HEK293 (cell line): ENCODE measurements around the gene STUB1.

Experiments used
- BCL11B ChIP-seq: fragments of 450-650 bp; formaldehyde crosslinking; IDR thresholded peaks from 2 replicates; pipeline ENCODE4 v1.5.1; 2016; ENCODE audit warnings: low read depth, missing biosample characterization, missing genetic modification characterization
- GLIS2 ChIP-seq: fragments of 450-650 bp; formaldehyde crosslinking; IDR thresholded peaks from 2 replicates; pipeline ENCODE4 v1.5.1; 2016; ENCODE audit warnings: missing biosample characterization, missing genetic modification characterization
- HOXA7 ChIP-seq: sonication (generic); formaldehyde crosslinking; IDR thresholded peaks from 2 replicates; pipeline ENCODE4 v1.8.1; 2022; ENCODE audit warnings: missing genetic modification reagents, borderline replicate concordance
- HOXC10 ChIP-seq: sonication (generic); formaldehyde crosslinking; IDR thresholded peaks from 2 replicates; pipeline ENCODE4 v1.8.1; 2023; ENCODE audit warnings: mild to moderate bottlenecking, missing genetic modification reagents
- KLF1 ChIP-seq: fragments of 450-650 bp; formaldehyde crosslinking; IDR thresholded peaks from 2 replicates; pipeline ENCODE4 v1.5.1; 2016; ENCODE audit warnings: missing biosample characterization, missing genetic modification characterization
- KLF16 ChIP-seq: fragments of 450-650 bp; formaldehyde crosslinking; IDR thresholded peaks from 2 replicates; pipeline ENCODE4 v1.5.1; 2017; ENCODE audit warnings: missing biosample characterization, missing genetic modification characterization
- KLF8 ChIP-seq: fragments of 450-650 bp; formaldehyde crosslinking; IDR thresholded peaks from 2 replicates; pipeline ENCODE4 v1.5.1; 2016; ENCODE audit warnings: missing biosample characterization, missing genetic modification characterization
- KLF9 ChIP-seq: fragments of 450-650 bp; formaldehyde crosslinking; IDR thresholded peaks from 2 replicates; pipeline ENCODE4 v1.5.1; 2016; ENCODE audit warnings: missing biosample characterization, missing genetic modification characterization, low read depth
- MEIS1 ChIP-seq: sonication (generic); formaldehyde crosslinking; IDR thresholded peaks from 2 replicates; pipeline ENCODE4 v1.8.1; 2022; ENCODE audit warnings: missing genetic modification reagents, mild to moderate bottlenecking, borderline replicate concordance
- RBAK ChIP-seq: fragments of 450-650 bp; formaldehyde crosslinking; IDR thresholded peaks from 2 replicates; pipeline ENCODE4 v1.5.1; 2016; ENCODE audit warnings: missing biosample characterization, missing genetic modification characterization
- SP3 ChIP-seq: fragments of 450-650 bp; formaldehyde crosslinking; IDR thresholded peaks from 2 replicates; pipeline ENCODE4 v1.5.1; 2016; ENCODE audit warnings: missing biosample characterization, missing genetic modification characterization
- TRIM28 ChIP-seq: IDR thresholded peaks from 2 replicates; pipeline ENCODE4 v1.6.1; 2011; ENCODE audit warnings: low read length, control low read depth, borderline replicate concordance
- WT1 ChIP-seq: fragments of 450-650 bp; formaldehyde crosslinking; IDR thresholded peaks from 2 replicates; pipeline ENCODE4 v1.5.1; 2016; ENCODE audit warnings: missing biosample characterization, missing genetic modification characterization
- ZBTB1 ChIP-seq: fragments of 450-650 bp; formaldehyde crosslinking; IDR thresholded peaks from 2 replicates; pipeline ENCODE4 v1.5.1; 2016; ENCODE audit warnings: missing biosample characterization, missing genetic modification characterization
- ZBTB8A ChIP-seq: fragments of 450-650 bp; formaldehyde crosslinking; IDR thresholded peaks from 2 replicates; pipeline ENCODE4 v1.5.1; 2016; ENCODE audit warnings: missing biosample characterization, missing genetic modification characterization
- ZFP69B ChIP-seq: fragments of 450-650 bp; formaldehyde crosslinking; IDR thresholded peaks from 2 replicates; pipeline ENCODE4 v1.5.1; 2016; ENCODE audit warnings: missing biosample characterization, missing genetic modification characterization
- ZNF132 ChIP-seq: fragments of 450-650 bp; formaldehyde crosslinking; IDR thresholded peaks from 2 replicates; pipeline ENCODE4 v1.5.1; 2017; ENCODE audit warnings: missing biosample characterization, missing genetic modification characterization, borderline replicate concordance
- ZNF133 ChIP-seq: fragments of 450-650 bp; formaldehyde crosslinking; IDR thresholded peaks from 2 replicates; pipeline ENCODE4 v1.5.1; 2016; ENCODE audit warnings: missing biosample characterization, missing genetic modification characterization
- ZNF146 ChIP-seq: fragments of 450-650 bp; formaldehyde crosslinking; IDR thresholded peaks from 2 replicates; pipeline ENCODE4 v1.5.1; 2016; ENCODE audit warnings: missing biosample characterization, missing genetic modification characterization
- ZNF174 ChIP-seq: fragments of 450-650 bp; formaldehyde crosslinking; IDR thresholded peaks from 2 replicates; pipeline ENCODE4 v1.5.0; 2017; ENCODE audit warnings: missing biosample characterization, mild to moderate bottlenecking, missing genetic modification characterization
- ZNF202 ChIP-seq: fragments of 450-650 bp; formaldehyde crosslinking; IDR thresholded peaks from 2 replicates; pipeline ENCODE4 v1.5.1; 2016; ENCODE audit warnings: missing biosample characterization, missing genetic modification characterization, borderline replicate concordance
- ZNF214 ChIP-seq: fragments of 450-650 bp; formaldehyde crosslinking; IDR thresholded peaks from 2 replicates; pipeline ENCODE4 v1.5.1; 2017; ENCODE audit warnings: missing biosample characterization, mild to moderate bottlenecking, missing genetic modification characterization, borderline replicate concordance
- ZNF239 ChIP-seq: fragments of 450-650 bp; formaldehyde crosslinking; IDR thresholded peaks from 2 replicates; pipeline ENCODE4 v1.5.1; 2016; ENCODE audit warnings: missing biosample characterization, missing genetic modification characterization
- ZNF341 ChIP-seq: fragments of 450-650 bp; formaldehyde crosslinking; IDR thresholded peaks from 2 replicates; pipeline ENCODE4; 2016; ENCODE audit warnings: low read depth, missing biosample characterization, missing genetic modification characterization
- ZNF366 ChIP-seq: fragments of 450-650 bp; formaldehyde crosslinking; conservative IDR thresholded peaks from 2 replicates; pipeline ENCODE4 v1.5.1; 2016; ENCODE audit warnings: missing biosample characterization, missing genetic modification characterization
- ZNF394 ChIP-seq: fragments of 450-650 bp; formaldehyde crosslinking; IDR thresholded peaks from 2 replicates; pipeline ENCODE4 v1.5.1; 2016; ENCODE audit warnings: missing biosample characterization, missing genetic modification characterization, mild to moderate bottlenecking, moderate library complexity, borderline replicate concordance
- ZNF404 ChIP-seq: fragments of 450-650 bp; formaldehyde crosslinking; IDR thresholded peaks from 2 replicates; pipeline ENCODE4 v1.5.1; 2017; ENCODE audit warnings: missing biosample characterization, missing genetic modification characterization
- ZNF426 ChIP-seq: fragments of 450-650 bp; formaldehyde crosslinking; IDR thresholded peaks from 2 replicates; pipeline ENCODE4 v1.5.1; 2017; ENCODE audit warnings: missing biosample characterization, missing genetic modification characterization, mild to moderate bottlenecking, inconsistent platforms, moderate library complexity
- ZNF530 ChIP-seq: fragments of 450-650 bp; formaldehyde crosslinking; IDR thresholded peaks from 2 replicates; pipeline ENCODE4 v1.5.1; 2016; ENCODE audit warnings: low read depth, missing biosample characterization, missing genetic modification characterization
- ZNF654 ChIP-seq: fragments of 450-650 bp; formaldehyde crosslinking; IDR thresholded peaks from 2 replicates; pipeline ENCODE4 v1.5.1; 2016; ENCODE audit warnings: low read depth, missing biosample characterization, missing genetic modification characterization
- ZNF747 ChIP-seq: fragments of 450-650 bp; formaldehyde crosslinking; IDR thresholded peaks from 2 replicates; pipeline ENCODE4 v1.5.1; 2016; ENCODE audit warnings: missing biosample characterization, missing genetic modification characterization
- ZXDB ChIP-seq: fragments of 450-650 bp; formaldehyde crosslinking; IDR thresholded peaks from 2 replicates; pipeline ENCODE4 v1.5.1; 2016; ENCODE audit warnings: missing biosample characterization, missing genetic modification characterization
- TF ChIP-seq, protein P1 (sequence below): sonication (generic); formaldehyde crosslinking; IDR thresholded peaks from 2 replicates; pipeline ENCODE4 v1.8.1; 2022; ENCODE audit warnings: mild to moderate bottlenecking, moderate library complexity, missing genetic modification reagents
- TF ChIP-seq, protein P2 (sequence below): fragments of 450-650 bp; formaldehyde crosslinking; IDR thresholded peaks from 2 replicates; pipeline ENCODE4 v1.5.1; 2016; ENCODE audit warnings: missing biosample characterization, missing genetic modification characterization
- TF ChIP-seq, protein P3 (sequence below): fragments of 450-650 bp; formaldehyde crosslinking; IDR thresholded peaks from 2 replicates; pipeline ENCODE4 v1.5.1; 2017; ENCODE audit warnings: missing biosample characterization, missing genetic modification characterization
- TF ChIP-seq, protein P4 (sequence below): fragments of 450-650 bp; formaldehyde crosslinking; IDR thresholded peaks from 2 replicates; pipeline ENCODE4 v1.5.1; 2017; ENCODE audit warnings: missing biosample characterization, mild to moderate bottlenecking, missing genetic modification characterization, moderate library complexity

Gene STUB1

DNA sequence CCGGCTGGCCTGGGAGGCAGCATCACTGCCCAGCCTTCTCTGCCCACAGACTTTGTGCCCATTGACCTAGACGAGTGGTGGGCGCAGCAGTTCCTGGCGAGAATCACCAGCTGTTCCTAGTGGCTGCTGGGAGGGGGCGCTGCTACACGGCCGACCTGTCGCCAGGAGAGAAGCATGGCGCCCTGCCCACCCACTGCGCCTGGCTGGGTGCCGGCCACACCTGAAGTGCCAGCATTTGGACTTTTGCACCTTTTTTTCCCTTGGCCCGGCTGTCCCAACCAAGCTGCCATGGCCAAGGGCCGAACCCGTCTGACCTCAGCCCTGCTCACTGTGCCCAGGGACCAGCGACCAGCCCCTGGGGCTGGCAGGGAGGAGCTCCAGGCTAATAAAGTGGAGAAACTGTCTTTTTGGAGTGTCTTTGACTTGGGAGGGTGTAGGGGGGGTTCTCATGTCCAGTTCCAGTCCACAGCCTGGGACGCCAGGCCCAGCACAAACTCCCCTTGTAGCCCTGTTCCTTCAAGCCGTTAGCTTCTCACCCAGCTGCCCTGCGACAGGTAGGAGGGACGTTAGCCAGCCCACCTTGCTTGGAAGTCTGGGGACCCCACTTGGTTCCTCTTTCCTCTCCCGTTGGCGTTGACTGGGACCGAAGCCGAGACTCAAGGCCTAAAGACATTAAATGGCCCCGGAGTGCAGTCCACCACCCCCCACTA, 32.0 kb upstream of the STUB1 start (continued):
- TF ChIP-seq, protein P1, sequence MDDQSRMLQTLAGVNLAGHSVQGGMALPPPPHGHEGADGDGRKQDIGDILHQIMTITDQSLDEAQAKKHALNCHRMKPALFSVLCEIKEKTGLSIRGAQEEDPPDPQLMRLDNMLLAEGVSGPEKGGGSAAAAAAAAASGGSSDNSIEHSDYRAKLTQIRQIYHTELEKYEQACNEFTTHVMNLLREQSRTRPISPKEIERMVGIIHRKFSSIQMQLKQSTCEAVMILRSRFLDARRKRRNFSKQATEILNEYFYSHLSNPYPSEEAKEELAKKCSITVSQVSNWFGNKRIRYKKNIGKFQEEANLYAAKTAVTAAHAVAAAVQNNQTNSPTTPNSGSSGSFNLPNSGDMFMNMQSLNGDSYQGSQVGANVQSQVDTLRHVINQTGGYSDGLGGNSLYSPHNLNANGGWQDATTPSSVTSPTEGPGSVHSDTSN (CRISPR knock-in tag) = no peak
- TF ChIP-seq ZNF146 (tag by site-specific recombination) = no peak
- TF ChIP-seq TRIM28 = no peak
- TF ChIP-seq HOXC10 (CRISPR knock-in tag) = no peak
- TF ChIP-seq, protein P2, sequence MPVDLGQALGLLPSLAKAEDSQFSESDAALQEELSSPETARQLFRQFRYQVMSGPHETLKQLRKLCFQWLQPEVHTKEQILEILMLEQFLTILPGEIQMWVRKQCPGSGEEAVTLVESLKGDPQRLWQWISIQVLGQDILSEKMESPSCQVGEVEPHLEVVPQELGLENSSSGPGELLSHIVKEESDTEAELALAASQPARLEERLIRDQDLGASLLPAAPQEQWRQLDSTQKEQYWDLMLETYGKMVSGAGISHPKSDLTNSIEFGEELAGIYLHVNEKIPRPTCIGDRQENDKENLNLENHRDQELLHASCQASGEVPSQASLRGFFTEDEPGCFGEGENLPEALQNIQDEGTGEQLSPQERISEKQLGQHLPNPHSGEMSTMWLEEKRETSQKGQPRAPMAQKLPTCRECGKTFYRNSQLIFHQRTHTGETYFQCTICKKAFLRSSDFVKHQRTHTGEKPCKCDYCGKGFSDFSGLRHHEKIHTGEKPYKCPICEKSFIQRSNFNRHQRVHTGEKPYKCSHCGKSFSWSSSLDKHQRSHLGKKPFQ = no peak
- no peak for TF ChIP-seq HOXA7 (CRISPR knock-in tag)
- no peak for TF ChIP-seq ZNF530 (tag by site-specific recombination)
- TF ChIP-seq WT1 = no peak
- peak; percentile 89 for TF ChIP-seq BCL11B
- no peak for TF ChIP-seq ZNF174 (tag by site-specific recombination)
- TF ChIP-seq, protein P3, sequence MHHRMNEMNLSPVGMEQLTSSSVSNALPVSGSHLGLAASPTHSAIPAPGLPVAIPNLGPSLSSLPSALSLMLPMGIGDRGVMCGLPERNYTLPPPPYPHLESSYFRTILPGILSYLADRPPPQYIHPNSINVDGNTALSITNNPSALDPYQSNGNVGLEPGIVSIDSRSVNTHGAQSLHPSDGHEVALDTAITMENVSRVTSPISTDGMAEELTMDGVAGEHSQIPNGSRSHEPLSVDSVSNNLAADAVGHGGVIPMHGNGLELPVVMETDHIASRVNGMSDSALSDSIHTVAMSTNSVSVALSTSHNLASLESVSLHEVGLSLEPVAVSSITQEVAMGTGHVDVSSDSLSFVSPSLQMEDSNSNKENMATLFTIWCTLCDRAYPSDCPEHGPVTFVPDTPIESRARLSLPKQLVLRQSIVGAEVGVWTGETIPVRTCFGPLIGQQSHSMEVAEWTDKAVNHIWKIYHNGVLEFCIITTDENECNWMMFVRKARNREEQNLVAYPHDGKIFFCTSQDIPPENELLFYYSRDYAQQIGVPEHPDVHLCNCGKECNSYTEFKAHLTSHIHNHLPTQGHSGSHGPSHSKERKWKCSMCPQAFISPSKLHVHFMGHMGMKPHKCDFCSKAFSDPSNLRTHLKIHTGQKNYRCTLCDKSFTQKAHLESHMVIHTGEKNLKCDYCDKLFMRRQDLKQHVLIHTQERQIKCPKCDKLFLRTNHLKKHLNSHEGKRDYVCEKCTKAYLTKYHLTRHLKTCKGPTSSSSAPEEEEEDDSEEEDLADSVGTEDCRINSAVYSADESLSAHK (tag by site-specific recombination) = peak; percentile 84
- TF ChIP-seq ZNF426 (tag by site-specific recombination) = no peak
- no peak for TF ChIP-seq ZNF239
- peak; percentile 79 for TF ChIP-seq GLIS2 (tag by site-specific recombination)
- no peak for TF ChIP-seq ZNF747
- TF ChIP-seq ZBTB8A = peak; percentile 89
- TF ChIP-seq MEIS1 = no peak
- peak; percentile 39; the same call in 1 of the 2 replicates for TF ChIP-seq ZNF394 (tag by site-specific recombination)
- TF ChIP-seq ZNF133 (tag by site-specific recombination) = no peak
- TF ChIP-seq ZXDB = no peak; the same call in 1 of the 2 replicates
- TF ChIP-seq KLF8 (tag by site-specific recombination) = no peak; the same call in 1 of the 2 replicates
- no peak for TF ChIP-seq ZNF202 (tag by site-specific recombination)
- no peak for TF ChIP-seq RBAK (tag by site-specific recombination)
- TF ChIP-seq KLF16 (tag by site-specific recombination) = no peak
- TF ChIP-seq ZBTB1 = no peak
- peak; percentile 60 for TF ChIP-seq KLF1
- no peak for TF ChIP-seq ZNF214 (tag by site-specific recombination)
- TF ChIP-seq, protein P4, sequence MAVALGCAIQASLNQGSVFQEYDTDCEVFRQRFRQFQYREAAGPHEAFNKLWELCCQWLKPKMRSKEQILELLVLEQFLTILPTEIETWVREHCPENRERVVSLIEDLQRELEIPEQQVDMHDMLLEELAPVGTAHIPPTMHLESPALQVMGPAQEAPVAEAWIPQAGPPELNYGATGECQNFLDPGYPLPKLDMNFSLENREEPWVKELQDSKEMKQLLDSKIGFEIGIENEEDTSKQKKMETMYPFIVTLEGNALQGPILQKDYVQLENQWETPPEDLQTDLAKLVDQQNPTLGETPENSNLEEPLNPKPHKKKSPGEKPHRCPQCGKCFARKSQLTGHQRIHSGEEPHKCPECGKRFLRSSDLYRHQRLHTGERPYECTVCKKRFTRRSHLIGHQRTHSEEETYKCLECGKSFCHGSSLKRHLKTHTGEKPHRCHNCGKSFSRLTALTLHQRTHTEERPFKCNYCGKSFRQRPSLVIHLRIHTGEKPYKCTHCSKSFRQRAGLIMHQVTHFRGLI (tag by site-specific recombination) = peak; percentile 53
- no peak for TF ChIP-seq ZNF132 (tag by site-specific recombination)
- TF ChIP-seq ZNF404 = no peak
- TF ChIP-seq ZFP69B = no peak
- TF ChIP-seq ZNF366 (tag by site-specific recombination) = no peak
- TF ChIP-seq SP3 (tag by site-specific recombination) = no peak; the same call in 1 of the 2 replicates
- peak; percentile 64 for TF ChIP-seq KLF9 (tag by site-specific recombination)
- 0 out of 2 replicates have a peak, but pooled peaks have one; percentile 4 for TF ChIP-seq ZNF654 (tag by site-specific recombination)
- TF ChIP-seq ZNF341 (tag by site-specific recombination) = peak; percentile 74
